Measurements from ENCODE around the gene PIP5K1A.
"Not testable (repeated sequence)": the region's sequence is repeated elsewhere in the genome, so short reads cannot be mapped to it uniquely, and the experiment has no call there.

The PIP5K1A gene

DNA sequence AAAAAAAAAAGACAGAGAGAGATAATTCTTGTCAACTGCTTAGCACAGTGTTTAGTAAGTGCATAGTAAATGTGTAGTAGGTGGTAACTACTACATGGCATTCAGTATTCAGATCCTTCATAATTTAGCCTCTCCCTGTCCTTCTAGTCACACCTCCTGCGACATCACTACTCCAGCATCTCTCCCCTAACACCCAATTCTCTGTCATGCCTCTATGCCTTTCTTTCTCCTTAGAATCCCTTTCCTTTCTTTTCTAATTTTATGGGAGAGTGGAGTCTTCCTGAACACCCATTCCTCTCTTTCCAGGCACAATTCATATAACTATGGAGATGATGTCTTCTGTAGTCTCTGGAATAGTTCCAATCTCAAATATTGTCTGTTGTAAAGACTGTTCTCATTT is 4.5 kb upstream of the PIP5K1A start:
- no peak overlapping the region for H3K27ac ChIP-seq (ENCODE audit: low read length)
- H3K4me1 ChIP-seq (ENCODE audit: control insufficient read depth, low read depth, low read length), result peaks cover 8% of the 10 kb centered on the region
- no peaks in the 10 kb centered on the region for H3K36me3 ChIP-seq (ENCODE audit: control insufficient read depth, low read depth, low read length)
- no peak overlapping the region for H3K4me3 ChIP-seq (ENCODE audit: low read length)
- H3K27me3 ChIP-seq (ENCODE audit: control insufficient read depth, insufficient read depth, low read length), result no peaks in the 10 kb centered on the region
- H3K9me3 ChIP-seq (ENCODE audit: control insufficient read depth, low read depth, low read length), result no peaks in the 10 kb centered on the region
- no peak overlapping the region for H3K9ac ChIP-seq (ENCODE audit: low read length)

DNA sequence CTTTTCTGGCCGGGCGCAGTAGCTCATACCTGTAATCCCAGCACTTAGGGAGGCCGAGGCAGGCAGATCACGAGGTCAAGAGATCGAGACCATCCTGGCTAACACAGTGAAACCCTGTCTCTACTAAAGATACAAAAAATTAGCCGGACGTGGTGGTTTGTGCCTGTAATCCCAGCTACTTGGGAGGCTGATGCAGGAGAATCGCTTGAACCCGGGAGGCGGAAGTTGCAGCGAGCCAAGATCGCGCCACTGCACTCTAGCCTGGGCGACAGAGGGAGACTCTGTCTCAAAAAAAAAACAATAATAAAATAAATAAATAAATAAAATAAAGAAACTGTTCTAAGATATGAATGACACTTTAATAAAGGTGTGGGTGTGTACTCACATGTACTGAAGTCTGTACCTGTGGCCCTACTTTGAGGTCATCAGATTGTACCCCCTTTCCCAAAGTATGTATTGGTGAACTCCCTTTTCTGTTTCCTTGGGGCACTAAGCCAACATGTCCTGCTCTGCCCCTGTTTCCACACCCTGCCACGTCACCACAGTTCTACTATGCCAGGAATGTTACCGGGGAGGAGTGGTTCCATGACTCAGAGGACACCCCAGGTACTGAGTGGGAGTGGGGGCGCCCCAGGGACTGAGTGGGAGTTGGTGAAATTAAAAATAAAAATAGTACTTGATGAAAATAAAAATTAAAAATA is 3.3 kb upstream of the PIP5K1A start:
- not testable (repeated sequence) for H3K4me1 ChIP-seq (ENCODE audit: control insufficient read depth, low read depth, low read length); H3K36me3 ChIP-seq (ENCODE audit: control insufficient read depth, low read depth, low read length); H3K9me3 ChIP-seq (ENCODE audit: control insufficient read depth, low read depth, low read length); H3K9ac ChIP-seq (ENCODE audit: low read length); H3K4me3 ChIP-seq (ENCODE audit: low read length); H3K27ac ChIP-seq (ENCODE audit: low read length); H3K27me3 ChIP-seq (ENCODE audit: control insufficient read depth, insufficient read depth, low read length)

DNA sequence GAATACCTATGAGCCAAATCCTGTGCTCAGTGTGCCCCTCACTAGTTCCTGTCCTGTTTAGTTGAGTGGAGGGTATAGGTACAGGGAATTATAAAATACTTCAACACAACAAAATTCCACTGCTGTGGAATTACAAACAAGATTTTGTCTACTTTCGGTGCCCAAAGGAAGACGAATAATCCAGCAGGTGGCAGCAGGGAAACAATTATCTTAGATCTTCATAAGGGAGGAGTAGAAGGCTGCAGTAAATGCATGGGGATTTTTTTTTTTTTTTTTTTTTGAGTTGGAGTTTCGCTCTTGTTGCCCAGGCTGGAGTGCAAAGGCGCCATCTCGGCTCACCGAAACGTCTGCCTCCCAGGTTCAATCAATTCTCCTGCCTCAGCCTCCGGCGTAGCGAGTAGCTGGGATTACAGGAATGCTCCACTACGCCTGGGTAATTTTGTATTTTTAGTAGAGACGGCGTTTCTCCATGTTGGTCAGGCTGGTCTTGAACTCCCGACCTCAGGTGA is 2.0 kb upstream of the PIP5K1A start:
- H3K4me1 ChIP-seq (ENCODE audit: control insufficient read depth, low read depth, low read length), result peaks cover 10% of the 10 kb centered on the region
- H3K27me3 ChIP-seq (ENCODE audit: control insufficient read depth, insufficient read depth, low read length), result no peaks in the 10 kb centered on the region
- no peak overlapping the region for H3K27ac ChIP-seq (ENCODE audit: low read length)
- H3K9ac ChIP-seq (ENCODE audit: low read length), result no peak overlapping the region
- no peaks in the 10 kb centered on the region for H3K9me3 ChIP-seq (ENCODE audit: control insufficient read depth, low read depth, low read length)
- H3K4me3 ChIP-seq (ENCODE audit: low read length), result no peak overlapping the region
- H3K36me3 ChIP-seq (ENCODE audit: control insufficient read depth, low read depth, low read length), result no peaks in the 10 kb centered on the region

DNA sequence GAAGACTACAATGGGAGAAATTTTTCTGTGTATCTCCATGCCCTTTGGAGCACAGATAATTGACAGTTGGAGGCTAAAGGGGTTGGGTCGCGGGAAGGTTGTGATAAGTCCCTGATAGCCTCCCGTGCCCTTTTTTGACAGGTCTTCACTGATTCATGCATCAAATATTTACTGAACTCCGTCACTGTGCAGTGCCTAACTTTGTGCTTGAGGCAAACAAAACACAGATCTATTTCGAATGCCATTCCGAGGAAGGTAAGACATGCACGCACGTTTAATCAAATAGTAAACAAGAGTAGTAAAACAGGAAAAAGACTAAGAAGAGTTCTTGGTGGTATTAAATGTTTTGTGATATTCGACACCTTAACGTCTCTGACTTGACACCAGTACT is 494 bp upstream of the PIP5K1A start:
- H3K27me3 ChIP-seq (ENCODE audit: control insufficient read depth, insufficient read depth, low read length), result no peaks in the 10 kb centered on the region
- H3K4me3 ChIP-seq (ENCODE audit: low read length), result peak overlapping the region; percentile 100
- H3K27ac ChIP-seq (ENCODE audit: low read length), result no peak overlapping the region
- H3K36me3 ChIP-seq (ENCODE audit: control insufficient read depth, low read depth, low read length), result peaks cover 11% of the 10 kb centered on the region
- H3K9ac ChIP-seq (ENCODE audit: low read length), result peak overlapping the region; percentile 99
- H3K9me3 ChIP-seq (ENCODE audit: control insufficient read depth, low read depth, low read length), result no peaks in the 10 kb centered on the region
- H3K4me1 ChIP-seq (ENCODE audit: control insufficient read depth, low read depth, low read length), result peaks cover 10% of the 10 kb centered on the region

DNA sequence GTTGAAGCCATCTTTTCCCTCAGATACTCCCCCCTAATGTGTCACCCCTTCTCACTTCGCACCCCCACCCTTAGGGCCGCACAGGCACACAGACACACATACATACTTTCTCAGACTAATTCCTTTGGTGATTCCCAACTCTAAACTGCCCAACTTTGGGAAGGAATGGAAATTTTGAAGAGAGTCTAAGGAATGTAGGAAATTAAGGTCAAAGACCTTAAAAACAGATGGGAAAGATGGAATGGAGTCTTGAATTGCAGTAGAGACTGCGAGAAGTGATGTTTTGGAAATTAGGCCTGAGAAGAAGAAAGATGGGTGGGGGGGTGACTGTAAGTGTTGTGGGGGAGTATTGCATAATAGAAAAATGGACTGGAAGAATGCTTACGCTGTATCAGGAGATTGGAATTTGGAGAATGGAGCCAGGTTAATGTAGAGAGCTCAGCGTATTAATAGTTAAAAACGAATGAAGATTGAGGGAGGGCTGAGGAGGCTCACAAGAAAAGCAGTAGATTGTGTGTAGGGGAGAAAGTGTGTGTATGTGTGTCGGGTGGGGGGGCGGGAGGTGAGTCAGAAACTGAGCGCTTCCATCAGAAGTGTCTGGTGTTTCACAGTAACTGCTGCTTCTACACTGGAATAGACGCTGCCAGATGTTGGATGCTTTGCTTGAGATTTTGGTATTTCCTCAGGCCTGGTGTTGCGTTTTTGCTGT is 1.7 kb downstream of the PIP5K1A start:
- Histone ChIP-seq H3K27ac (ENCODE audit: low read length) (no peak overlapping the region), H3K9ac (ENCODE audit: low read length) (peak overlapping the region; percentile 99), H3K27me3 (ENCODE audit: control insufficient read depth, insufficient read depth, low read length) (no peaks in the 10 kb centered on the region), H3K4me3 (ENCODE audit: low read length) (peak overlapping the region; percentile 100), H3K36me3 (ENCODE audit: control insufficient read depth, low read depth, low read length) (peaks cover 21% of the 10 kb centered on the region), H3K9me3 (ENCODE audit: control insufficient read depth, low read depth, low read length) (no peaks in the 10 kb centered on the region), H3K4me1 (ENCODE audit: control insufficient read depth, low read depth, low read length) (peaks cover 10% of the 10 kb centered on the region)

DNA sequence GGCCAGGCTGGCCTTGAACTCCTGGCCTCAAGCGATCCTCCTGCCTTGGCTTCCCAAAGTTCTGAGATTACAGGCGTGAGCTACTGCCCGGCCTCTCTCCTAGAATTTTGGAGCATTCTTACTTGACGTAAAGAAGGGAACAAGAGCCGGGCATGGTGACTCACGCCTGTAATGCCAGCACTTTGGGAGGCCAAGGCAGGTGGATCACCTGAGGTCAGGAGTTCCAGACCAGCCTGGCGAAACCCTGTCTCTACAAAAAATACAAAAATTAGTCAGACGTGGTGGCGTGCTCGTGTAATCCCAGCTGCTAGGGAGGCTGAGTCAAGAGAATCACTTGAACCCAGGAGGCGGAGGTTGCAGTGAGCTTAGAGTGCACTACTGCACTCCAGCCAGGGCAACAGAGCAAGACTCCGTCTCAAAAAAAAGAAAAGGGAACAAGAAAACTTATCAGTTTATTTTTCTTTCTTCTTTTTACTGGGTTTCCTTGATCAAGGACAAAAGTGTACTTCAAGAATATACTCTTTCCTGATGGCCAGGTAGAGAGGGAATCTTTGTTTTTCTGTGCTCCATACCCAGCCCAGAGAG is 7.1 kb downstream of the PIP5K1A start:
- H3K4me3 ChIP-seq (ENCODE audit: low read length); H3K27ac ChIP-seq (ENCODE audit: low read length); H3K27me3 ChIP-seq (ENCODE audit: control insufficient read depth, insufficient read depth, low read length); H3K9me3 ChIP-seq (ENCODE audit: control insufficient read depth, low read depth, low read length); H3K4me1 ChIP-seq (ENCODE audit: control insufficient read depth, low read depth, low read length); H3K9ac ChIP-seq (ENCODE audit: low read length): not testable (repeated sequence)
- peaks cover 43% of the 10 kb centered on the region for H3K36me3 ChIP-seq (ENCODE audit: control insufficient read depth, low read depth, low read length)

DNA sequence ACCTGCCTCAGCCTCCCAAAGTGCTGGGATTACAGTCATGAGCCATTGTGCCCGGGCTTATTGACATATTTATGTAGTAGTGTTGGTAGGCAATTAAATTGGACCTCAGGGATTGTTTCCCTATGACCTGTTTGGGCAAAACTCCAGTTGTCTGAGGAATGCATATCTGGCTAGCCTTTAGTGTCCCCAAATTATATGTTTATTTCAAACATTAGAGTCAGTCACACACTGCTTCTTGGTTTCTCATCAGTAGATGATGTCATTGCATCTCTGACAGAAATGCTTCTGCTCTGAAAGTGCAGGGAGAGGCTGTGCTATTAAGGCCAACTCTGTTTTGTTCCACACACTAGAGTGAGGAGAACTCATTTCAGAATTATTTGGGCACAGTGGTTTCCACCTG is 12.5 kb downstream of the PIP5K1A start:
- Histone ChIP-seq H3K36me3 (ENCODE audit: control insufficient read depth, low read depth, low read length) (peaks cover 34% of the 10 kb centered on the region), H3K27me3 (ENCODE audit: control insufficient read depth, insufficient read depth, low read length) (no peaks in the 10 kb centered on the region), H3K9ac (ENCODE audit: low read length) (no peak overlapping the region), H3K4me1 (ENCODE audit: control insufficient read depth, low read depth, low read length) (no peaks in the 10 kb centered on the region), H3K9me3 (ENCODE audit: control insufficient read depth, low read depth, low read length) (no peaks in the 10 kb centered on the region), H3K27ac (ENCODE audit: low read length) (no peak overlapping the region), H3K4me3 (ENCODE audit: low read length) (no peak overlapping the region)

DNA sequence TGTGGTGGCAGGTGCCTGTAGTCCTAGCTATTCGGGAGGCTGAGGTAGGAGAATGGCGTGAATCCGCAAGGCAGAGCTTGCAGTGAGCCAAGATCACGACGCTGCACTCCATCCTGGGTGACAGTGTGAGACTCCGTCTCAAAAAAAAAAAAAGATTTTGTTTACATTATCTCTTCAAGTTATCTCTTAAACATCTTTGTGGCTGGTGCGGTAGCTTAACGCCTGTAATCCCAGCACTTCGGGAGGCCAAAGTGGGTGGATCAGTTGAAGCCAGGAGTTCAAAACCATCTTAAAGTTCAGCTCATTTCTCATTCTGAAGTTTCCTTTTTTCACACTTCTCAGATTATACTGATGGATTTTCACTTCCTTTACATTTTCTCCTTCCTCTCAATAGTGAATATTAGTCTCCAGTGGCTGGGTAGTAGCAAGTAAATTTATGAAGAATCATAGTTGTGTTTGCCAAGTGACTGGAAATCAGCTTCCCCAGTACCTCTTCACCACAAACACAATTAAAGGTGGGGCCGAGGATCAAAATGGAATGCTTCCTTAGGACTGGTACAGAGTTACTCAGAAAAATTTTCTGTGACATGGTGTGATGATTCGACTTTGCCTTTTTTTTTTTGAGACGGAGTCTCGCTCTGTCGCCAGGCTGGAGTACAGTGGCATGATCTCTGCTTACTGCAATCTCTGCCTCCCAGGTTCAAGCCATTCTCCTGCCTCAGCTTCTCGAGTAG is 13.8 kb downstream of the PIP5K1A start:
- Histone ChIP-seq H3K27ac (ENCODE audit: low read length) (no peak overlapping the region), H3K27me3 (ENCODE audit: control insufficient read depth, insufficient read depth, low read length) (no peaks in the 10 kb centered on the region), H3K9ac (ENCODE audit: low read length) (no peak overlapping the region), H3K4me3 (ENCODE audit: low read length) (no peak overlapping the region), H3K9me3 (ENCODE audit: control insufficient read depth, low read depth, low read length) (no peaks in the 10 kb centered on the region), H3K36me3 (ENCODE audit: control insufficient read depth, low read depth, low read length) (peaks cover 26% of the 10 kb centered on the region), H3K4me1 (ENCODE audit: control insufficient read depth, low read depth, low read length) (no peaks in the 10 kb centered on the region)

DNA sequence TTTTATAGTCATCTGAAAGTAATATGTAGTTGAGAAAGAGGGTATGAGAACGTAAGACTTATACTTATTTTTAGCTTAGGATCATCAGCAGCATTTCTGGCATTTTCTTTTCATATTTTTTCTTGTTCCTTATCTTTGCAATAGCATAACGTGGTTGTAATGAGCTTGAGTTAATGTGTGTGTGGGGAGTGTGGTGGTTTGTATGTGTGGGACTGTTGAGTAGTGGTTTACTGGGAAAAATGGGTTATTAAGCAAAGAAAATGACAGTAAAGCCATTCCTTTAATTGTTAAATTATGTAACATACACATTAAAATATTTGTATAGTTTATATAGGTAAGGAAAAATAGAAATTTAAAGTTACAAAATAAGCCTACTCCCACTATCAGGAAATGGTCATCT is 15.2 kb downstream of the PIP5K1A start:
- no peak overlapping the region for H3K4me3 ChIP-seq (ENCODE audit: low read length)

DNA sequence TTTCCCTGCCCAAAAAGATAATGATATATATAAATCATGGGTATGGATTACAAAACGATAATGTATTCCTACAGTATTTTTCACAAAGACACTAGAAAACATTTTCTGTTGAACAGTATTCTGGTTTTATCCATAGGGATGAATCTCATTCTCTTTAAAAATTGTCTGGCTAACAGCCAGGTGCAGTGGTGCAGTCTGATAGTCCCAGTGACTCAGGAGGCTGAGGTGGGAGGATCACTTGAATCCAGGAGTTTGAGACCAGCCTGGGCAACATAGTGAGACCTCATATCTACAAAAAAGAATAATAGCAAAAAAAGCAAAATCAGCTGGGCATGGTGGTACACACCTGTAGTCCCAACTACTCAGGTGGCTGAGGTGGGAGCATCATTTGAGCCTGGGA is 23.3 kb downstream of the PIP5K1A start:
- no peak overlapping the region for H3K9ac ChIP-seq (ENCODE audit: low read length)

More for the DNA sequence above, 15.2 kb downstream of the PIP5K1A start:
- H3K9ac ChIP-seq (ENCODE audit: low read length), result no peak overlapping the region
- H3K36me3 ChIP-seq (ENCODE audit: control insufficient read depth, low read depth, low read length), result peaks cover 22% of the 10 kb centered on the region
- H3K27me3 ChIP-seq (ENCODE audit: control insufficient read depth, insufficient read depth, low read length), result no peaks in the 10 kb centered on the region
- no peaks in the 10 kb centered on the region for H3K9me3 ChIP-seq (ENCODE audit: control insufficient read depth, low read depth, low read length)
- no peaks in the 10 kb centered on the region for H3K4me1 ChIP-seq (ENCODE audit: control insufficient read depth, low read depth, low read length)
- H3K27ac ChIP-seq (ENCODE audit: low read length), result no peak overlapping the region

DNA sequence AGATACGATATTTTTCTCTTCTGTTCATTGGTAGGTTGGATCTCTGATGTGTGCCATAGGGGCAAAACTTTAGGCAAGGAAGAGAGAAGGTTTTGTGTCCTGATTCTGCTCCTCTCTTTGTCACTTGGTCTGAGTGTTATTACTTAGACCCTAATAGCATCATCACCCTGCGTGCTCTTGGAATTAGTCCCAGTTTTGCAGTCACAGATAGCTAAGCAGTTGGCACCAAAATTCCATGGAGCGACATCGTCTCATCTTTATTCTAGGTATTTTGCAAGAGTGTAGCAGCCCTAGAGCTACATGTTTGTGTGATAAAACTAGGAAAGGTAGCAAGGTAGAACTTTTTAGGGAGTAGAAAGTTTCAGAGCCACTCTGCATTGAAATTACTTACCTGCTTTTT is 23.8 kb downstream of the PIP5K1A start:
- no peaks in the 10 kb centered on the region for H3K27me3 ChIP-seq (ENCODE audit: control insufficient read depth, insufficient read depth, low read length)
- no peak overlapping the region for H3K9ac ChIP-seq (ENCODE audit: low read length)
- H3K9me3 ChIP-seq (ENCODE audit: control insufficient read depth, low read depth, low read length), result no peaks in the 10 kb centered on the region
- peaks cover 20% of the 10 kb centered on the region for H3K36me3 ChIP-seq (ENCODE audit: control insufficient read depth, low read depth, low read length)
- H3K4me1 ChIP-seq (ENCODE audit: control insufficient read depth, low read depth, low read length), result no peaks in the 10 kb centered on the region
- no peak overlapping the region for H3K4me3 ChIP-seq (ENCODE audit: low read length)
- no peak overlapping the region for H3K27ac ChIP-seq (ENCODE audit: low read length)

More for the DNA sequence above, 23.3 kb downstream of the PIP5K1A start:
- Histone ChIP-seq H3K9me3 (ENCODE audit: control insufficient read depth, low read depth, low read length) (no peaks in the 10 kb centered on the region), H3K4me1 (ENCODE audit: control insufficient read depth, low read depth, low read length) (no peaks in the 10 kb centered on the region), H3K4me3 (ENCODE audit: low read length) (no peak overlapping the region), H3K36me3 (ENCODE audit: control insufficient read depth, low read depth, low read length) (peaks cover 16% of the 10 kb centered on the region), H3K27ac (ENCODE audit: low read length) (no peak overlapping the region), H3K27me3 (ENCODE audit: control insufficient read depth, insufficient read depth, low read length) (no peaks in the 10 kb centered on the region)
